H1 (cell line): ENCODE measurements around the gene MXD3. TPM values are rescaled to one million over a fixed set of nuclear protein-coding genes. Genes with fewer than 3 reads are reported as not detected.

Experiments
- ATF3 ChIP-seq: IDR thresholded peaks from 2 replicates; pipeline ENCODE4 v1.6.1; 2011; ENCODE audit warnings: low read depth, mild to moderate bottlenecking, low read length; ENCODE audit not compliant: insufficient read depth
- BRCA1 ChIP-seq: IDR thresholded peaks from 2 replicates; pipeline ENCODE4 v1.6.1; 2012; ENCODE audit warnings: low read depth, low read length, improper control_type of control experiment
- CEBPB ChIP-seq: IDR thresholded peaks from 2 replicates; pipeline ENCODE4 v1.6.1; 2012; ENCODE audit warnings: low read depth, low read length
- CHD1 ChIP-seq: IDR thresholded peaks from 2 replicates; pipeline ENCODE4 v1.6.1; 2012; ENCODE audit warnings: low read depth, low read length, improper control_type of control experiment
- MAFK ChIP-seq: IDR thresholded peaks from 2 replicates; pipeline ENCODE4 v1.6.1; 2012; ENCODE audit warnings: low read depth, mild to moderate bottlenecking, improper control_type of control experiment, low read length
- SRF ChIP-seq: IDR thresholded peaks from 2 replicates; pipeline ENCODE4 v1.6.1; 2011; ENCODE audit warnings: mild to moderate bottlenecking, low read depth, low read length, moderate library complexity
- TAF7 ChIP-seq: optimal IDR thresholded peaks from 2 replicates; pipeline ENCODE3; 2011; ENCODE audit warnings: low read depth, mild to moderate bottlenecking, inconsistent platforms, low read length, moderate library complexity, borderline replicate concordance
- TBP ChIP-seq: IDR thresholded peaks from 2 replicates; pipeline ENCODE4 v1.6.1; 2011; ENCODE audit warnings: low read depth, low read length, improper control_type of control experiment
- ZNF274 ChIP-seq: IDR thresholded peaks from 2 replicates; pipeline ENCODE4 v1.7.0; 2012; ENCODE audit warnings: low read length, borderline replicate concordance; ENCODE audit errors: extremely low read depth
- polyA plus RNA-seq, 7 experiments: library from polyadenylated mRNA; depleted of rRNA in 3 of 7; stranded (reverse) in 5 of 7; unstranded in 2 of 7; fragments of >200 nt in 5 of 7; fragments of 200-250 nt in 2 of 7; gene quantifications; 1 replicate in 5 of 7; 2 replicates in 1 of 7; 4 replicates in 1 of 7; pipeline versions ENCODE4 v1.2.1 to v1.2.3, GENCODE V29; 2011 to 2013; ENCODE audit warnings: missing spikeins in 2 of 7, mixed read lengths in 2 of 7
- total RNA-seq: library from RNA; stranded (reverse); fragmentation: NEBNext Ultra II Directional; extraction: Animal tissue kit (Norgen Biotek cat#: 25700); gene quantifications from 2 replicates; pipeline ENCODE4 v1.2.1, GENCODE V29; 2021
- TF ChIP-seq, protein P1 (sequence below): fragments of 300-600 bp; sonication (generic); IDR thresholded peaks from 2 replicates; pipeline ENCODE4 v1.7.1; 2012; ENCODE audit warnings: low read length, moderate library complexity, mild to moderate bottlenecking, inconsistent platforms; ENCODE audit not compliant: insufficient replicate concordance

The MXD3 gene
- total and polyA plus RNA-seq, 2 of the 8 experiments (the other 6 are each of a cell fraction or from before 2014, with no cell fraction given): 6.5 to 7.7 TPM

GRCh38 chr5:177303121-177303924, 8.4 kb downstream of the MXD3 start, which contains the start of the genes PRELID1 and RAB24 (continued):
- TF ChIP-seq, protein P1, sequence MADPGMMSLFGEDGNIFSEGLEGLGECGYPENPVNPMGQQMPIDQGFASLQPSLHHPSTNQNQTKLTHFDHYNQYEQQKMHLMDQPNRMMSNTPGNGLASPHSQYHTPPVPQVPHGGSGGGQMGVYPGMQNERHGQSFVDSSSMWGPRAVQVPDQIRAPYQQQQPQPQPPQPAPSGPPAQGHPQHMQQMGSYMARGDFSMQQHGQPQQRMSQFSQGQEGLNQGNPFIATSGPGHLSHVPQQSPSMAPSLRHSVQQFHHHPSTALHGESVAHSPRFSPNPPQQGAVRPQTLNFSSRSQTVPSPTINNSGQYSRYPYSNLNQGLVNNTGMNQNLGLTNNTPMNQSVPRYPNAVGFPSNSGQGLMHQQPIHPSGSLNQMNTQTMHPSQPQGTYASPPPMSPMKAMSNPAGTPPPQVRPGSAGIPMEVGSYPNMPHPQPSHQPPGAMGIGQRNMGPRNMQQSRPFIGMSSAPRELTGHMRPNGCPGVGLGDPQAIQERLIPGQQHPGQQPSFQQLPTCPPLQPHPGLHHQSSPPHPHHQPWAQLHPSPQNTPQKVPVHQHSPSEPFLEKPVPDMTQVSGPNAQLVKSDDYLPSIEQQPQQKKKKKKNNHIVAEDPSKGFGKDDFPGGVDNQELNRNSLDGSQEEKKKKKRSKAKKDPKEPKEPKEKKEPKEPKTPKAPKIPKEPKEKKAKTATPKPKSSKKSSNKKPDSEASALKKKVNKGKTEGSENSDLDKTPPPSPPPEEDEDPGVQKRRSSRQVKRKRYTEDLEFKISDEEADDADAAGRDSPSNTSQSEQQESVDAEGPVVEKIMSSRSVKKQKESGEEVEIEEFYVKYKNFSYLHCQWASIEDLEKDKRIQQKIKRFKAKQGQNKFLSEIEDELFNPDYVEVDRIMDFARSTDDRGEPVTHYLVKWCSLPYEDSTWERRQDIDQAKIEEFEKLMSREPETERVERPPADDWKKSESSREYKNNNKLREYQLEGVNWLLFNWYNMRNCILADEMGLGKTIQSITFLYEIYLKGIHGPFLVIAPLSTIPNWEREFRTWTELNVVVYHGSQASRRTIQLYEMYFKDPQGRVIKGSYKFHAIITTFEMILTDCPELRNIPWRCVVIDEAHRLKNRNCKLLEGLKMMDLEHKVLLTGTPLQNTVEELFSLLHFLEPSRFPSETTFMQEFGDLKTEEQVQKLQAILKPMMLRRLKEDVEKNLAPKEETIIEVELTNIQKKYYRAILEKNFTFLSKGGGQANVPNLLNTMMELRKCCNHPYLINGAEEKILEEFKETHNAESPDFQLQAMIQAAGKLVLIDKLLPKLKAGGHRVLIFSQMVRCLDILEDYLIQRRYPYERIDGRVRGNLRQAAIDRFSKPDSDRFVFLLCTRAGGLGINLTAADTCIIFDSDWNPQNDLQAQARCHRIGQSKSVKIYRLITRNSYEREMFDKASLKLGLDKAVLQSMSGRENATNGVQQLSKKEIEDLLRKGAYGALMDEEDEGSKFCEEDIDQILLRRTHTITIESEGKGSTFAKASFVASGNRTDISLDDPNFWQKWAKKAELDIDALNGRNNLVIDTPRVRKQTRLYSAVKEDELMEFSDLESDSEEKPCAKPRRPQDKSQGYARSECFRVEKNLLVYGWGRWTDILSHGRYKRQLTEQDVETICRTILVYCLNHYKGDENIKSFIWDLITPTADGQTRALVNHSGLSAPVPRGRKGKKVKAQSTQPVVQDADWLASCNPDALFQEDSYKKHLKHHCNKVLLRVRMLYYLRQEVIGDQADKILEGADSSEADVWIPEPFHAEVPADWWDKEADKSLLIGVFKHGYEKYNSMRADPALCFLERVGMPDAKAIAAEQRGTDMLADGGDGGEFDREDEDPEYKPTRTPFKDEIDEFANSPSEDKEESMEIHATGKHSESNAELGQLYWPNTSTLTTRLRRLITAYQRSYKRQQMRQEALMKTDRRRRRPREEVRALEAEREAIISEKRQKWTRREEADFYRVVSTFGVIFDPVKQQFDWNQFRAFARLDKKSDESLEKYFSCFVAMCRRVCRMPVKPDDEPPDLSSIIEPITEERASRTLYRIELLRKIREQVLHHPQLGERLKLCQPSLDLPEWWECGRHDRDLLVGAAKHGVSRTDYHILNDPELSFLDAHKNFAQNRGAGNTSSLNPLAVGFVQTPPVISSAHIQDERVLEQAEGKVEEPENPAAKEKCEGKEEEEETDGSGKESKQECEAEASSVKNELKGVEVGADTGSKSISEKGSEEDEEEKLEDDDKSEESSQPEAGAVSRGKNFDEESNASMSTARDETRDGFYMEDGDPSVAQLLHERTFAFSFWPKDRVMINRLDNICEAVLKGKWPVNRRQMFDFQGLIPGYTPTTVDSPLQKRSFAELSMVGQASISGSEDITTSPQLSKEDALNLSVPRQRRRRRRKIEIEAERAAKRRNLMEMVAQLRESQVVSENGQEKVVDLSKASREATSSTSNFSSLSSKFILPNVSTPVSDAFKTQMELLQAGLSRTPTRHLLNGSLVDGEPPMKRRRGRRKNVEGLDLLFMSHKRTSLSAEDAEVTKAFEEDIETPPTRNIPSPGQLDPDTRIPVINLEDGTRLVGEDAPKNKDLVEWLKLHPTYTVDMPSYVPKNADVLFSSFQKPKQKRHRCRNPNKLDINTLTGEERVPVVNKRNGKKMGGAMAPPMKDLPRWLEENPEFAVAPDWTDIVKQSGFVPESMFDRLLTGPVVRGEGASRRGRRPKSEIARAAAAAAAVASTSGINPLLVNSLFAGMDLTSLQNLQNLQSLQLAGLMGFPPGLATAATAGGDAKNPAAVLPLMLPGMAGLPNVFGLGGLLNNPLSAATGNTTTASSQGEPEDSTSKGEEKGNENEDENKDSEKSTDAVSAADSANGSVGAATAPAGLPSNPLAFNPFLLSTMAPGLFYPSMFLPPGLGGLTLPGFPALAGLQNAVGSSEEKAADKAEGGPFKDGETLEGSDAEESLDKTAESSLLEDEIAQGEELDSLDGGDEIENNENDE: no peak
- TF ChIP-seq CEBPB: no peak
- no peak for TF ChIP-seq SRF
- peak; percentile 92 for TF ChIP-seq ATF3
- TF ChIP-seq BRCA1: no peak
- TF ChIP-seq TAF7: no peak
- TF ChIP-seq TBP: peak; percentile 56; the same call in 1 of the 2 replicates
- no peak for TF ChIP-seq ZNF274
- TF ChIP-seq MAFK: no peak
- no peak for TF ChIP-seq CHD1
